ENCODE data around the gene DNLZ.

DNLZ gene

DNA sequence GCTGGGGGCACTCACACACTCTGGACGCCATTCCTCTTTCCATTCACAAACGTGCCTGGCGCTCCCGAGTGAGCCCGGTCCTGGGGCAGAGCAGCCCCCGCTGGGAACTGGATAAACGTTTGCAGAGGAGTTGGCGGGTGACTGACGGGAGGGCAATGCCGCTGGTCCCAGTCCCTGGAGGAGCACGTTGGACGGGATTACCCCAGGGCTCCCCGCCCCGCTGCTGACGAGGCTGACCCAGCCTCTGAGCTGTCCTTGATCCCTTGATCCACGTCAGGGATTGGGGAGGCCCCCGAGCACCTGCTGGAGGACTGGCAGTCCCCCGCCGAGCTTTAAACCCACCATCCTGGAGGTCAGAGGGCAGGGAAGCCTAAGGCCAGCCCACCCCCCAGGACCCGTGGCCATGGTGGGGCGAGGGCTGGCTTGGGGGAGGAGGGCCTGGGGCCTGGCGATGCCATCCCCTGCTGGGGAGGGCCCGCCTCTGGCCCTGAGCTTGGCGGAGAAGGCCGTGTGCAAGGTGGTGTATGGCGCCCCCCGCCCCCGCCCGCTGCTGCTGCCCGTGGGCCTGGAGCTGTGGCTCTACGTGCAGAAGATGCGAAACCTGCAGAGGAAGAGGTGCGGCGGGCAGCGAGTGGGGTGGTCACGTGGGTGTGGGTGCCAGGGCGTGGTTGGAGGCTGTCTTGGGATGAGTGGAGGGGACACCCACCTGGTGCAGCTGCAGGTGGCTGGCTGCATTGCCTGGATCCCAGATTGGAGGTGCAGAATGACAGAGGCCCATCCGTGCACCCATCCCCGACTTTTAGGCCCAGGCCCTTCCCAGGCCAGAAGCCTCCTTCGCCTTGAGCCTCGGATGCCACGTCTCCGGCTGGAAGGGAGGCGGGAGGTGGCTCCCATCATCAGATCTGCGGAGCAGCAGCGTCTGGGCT, 31.7 kb downstream of the DNLZ start:
- Histone ChIP-seq H3K9me3 (ENCODE audit: control insufficient read depth in 1 of 2, low read length in 2 of 2) (no peaks in the 10 kb centered on the region), H3K27me3 (ENCODE audit: low read depth, low read length) (no peaks in the 10 kb centered on the region), H3K36me3 (ENCODE audit: control insufficient read depth in 1 of 2, insufficient read depth in 2 of 2, low read length in 2 of 2) (peaks cover 0 to 26% of the 10 kb centered on the region in 2 donors), H3K4me1 (ENCODE audit: control insufficient read depth in 1 of 2, insufficient read depth in 2 of 2, low read length in 2 of 2) (peaks cover 0 to 18% of the 10 kb centered on the region in 2 donors), H3K4me3 (ENCODE audit: low read depth in 1 of 2, low read length in 2 of 2) (no peak overlapping the region), H3K27ac (ENCODE audit: low read length) (no peak overlapping the region)

DNA sequence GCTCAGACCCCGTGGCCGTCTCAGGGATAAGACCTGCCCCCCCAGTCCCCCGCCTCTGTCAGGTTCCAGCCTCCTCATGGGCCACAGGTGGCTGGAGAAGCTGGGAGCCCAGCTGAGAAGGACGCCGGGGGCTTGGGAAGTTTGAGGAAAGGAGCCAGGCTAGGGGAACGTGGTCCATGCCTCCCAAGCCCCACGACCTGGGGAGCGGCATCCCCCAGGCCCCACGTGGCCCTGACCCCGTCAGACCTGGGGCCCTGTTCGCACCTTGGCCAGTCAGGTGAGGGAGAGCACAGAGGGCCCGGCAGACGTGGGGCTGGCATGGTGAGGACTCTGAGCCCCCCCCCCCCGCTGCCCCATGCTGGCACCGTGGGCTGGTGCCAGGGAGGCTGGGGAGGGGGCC, 32.5 kb downstream of the DNLZ start:
- Histone ChIP-seq H3K4me3 (ENCODE audit: low read depth in 1 of 2, low read length in 2 of 2) (no peak overlapping the region), H3K36me3 (ENCODE audit: control insufficient read depth in 1 of 2, insufficient read depth in 2 of 2, low read length in 2 of 2) (peaks cover 0 to 18% of the 10 kb centered on the region in 2 donors), H3K27ac (ENCODE audit: low read length) (no peak overlapping the region), H3K9me3 (ENCODE audit: control insufficient read depth in 1 of 2, low read length in 2 of 2) (no peaks in the 10 kb centered on the region), H3K27me3 (ENCODE audit: low read depth, low read length) (no peaks in the 10 kb centered on the region), H3K4me1 (ENCODE audit: control insufficient read depth in 1 of 2, insufficient read depth in 2 of 2, low read length in 2 of 2) (peaks cover 0 to 26% of the 10 kb centered on the region in 2 donors)

DNA sequence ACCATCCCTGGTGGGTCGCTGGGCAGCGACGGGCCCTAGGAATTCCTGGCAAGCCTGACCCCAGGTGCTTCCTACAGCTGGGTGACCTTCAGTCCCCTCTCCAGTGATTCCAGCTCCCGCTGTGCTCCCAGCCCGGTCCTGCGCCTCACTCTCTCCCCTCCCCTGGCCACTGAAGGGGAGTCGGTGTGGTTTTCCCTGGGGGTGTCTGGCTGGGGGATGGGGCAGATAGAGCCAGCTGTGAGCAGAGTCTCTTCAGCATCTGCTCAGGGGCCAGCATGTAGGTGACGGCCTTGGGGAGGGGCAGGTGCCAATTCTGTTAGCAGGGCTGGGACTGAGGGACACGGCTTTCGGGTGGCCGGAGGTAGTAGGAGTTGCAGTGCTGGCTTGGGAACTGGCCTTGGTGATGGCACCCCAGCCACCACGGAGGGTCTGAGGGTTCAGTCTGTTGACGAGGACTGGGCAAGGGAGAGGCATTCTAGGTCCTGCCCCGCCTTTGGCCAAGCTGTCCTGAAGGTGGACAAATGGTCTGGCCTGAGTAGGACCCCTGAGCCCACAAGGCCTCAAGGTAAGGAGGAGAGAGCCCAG, 33.0 kb downstream of the DNLZ start:
- no peak overlapping the region for H3K27ac ChIP-seq (ENCODE audit: low read length)
- peaks cover 0 to 27% of the 10 kb centered on the region in 2 donors for H3K4me1 ChIP-seq (ENCODE audit: control insufficient read depth in 1 of 2, insufficient read depth in 2 of 2, low read length in 2 of 2)

DNA sequence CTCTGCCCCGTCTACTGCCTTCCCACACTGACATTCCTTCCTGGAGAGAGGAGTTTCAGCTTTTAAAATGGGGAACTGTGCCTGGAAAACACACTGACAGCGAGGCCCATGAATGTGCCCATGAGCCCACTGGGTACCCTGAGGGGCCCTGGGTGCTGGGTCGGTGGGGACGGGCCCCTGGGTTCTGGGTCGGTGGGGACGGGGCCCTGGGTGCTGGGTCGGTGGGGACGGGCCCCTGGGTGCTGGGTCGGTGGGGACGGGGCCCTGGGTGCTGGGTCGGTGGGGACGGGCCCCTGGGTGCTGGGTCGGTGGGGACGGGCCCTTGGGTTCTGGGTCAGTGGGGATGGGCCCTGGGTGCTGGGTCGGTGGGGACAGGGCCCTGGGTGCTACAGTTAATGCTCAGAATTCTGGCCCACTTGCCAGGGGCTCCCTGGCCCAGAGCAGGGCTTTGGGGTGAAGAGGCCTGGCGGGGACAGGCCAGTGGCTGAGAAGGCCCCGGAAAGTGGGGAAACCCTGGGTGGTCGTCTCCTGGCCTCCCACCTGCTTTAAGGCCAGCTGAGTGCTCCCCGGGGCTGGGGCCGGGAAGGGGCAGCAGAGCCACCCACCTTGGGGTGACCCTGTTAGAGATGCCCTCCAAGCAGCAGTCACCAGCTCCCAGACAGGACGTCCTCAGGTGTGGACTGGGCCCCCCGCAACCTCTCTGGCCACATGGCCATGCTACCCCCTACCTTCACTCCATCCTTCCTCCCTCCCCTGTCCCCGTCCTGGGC, 33.7 kb downstream of the DNLZ start:
- H3K27me3 ChIP-seq (ENCODE audit: low read depth, low read length), result no peaks in the 10 kb centered on the region
- no peak overlapping the region for H3K27ac ChIP-seq (ENCODE audit: low read length)
- H3K4me3 ChIP-seq (ENCODE audit: low read depth in 1 of 2, low read length in 2 of 2), result no peak overlapping the region
- peaks cover 0 to 27% of the 10 kb centered on the region in 2 donors for H3K4me1 ChIP-seq (ENCODE audit: control insufficient read depth in 1 of 2, insufficient read depth in 2 of 2, low read length in 2 of 2)
- peaks cover 0 to 7% of the 10 kb centered on the region in 2 donors for H3K36me3 ChIP-seq (ENCODE audit: control insufficient read depth in 1 of 2, insufficient read depth in 2 of 2, low read length in 2 of 2)
- H3K9me3 ChIP-seq (ENCODE audit: control insufficient read depth in 1 of 2, low read length in 2 of 2), result no peaks in the 10 kb centered on the region

More for the DNA sequence above, 33.0 kb downstream of the DNLZ start:
- H3K36me3 ChIP-seq (ENCODE audit: control insufficient read depth in 1 of 2, insufficient read depth in 2 of 2, low read length in 2 of 2), result peaks cover 0 to 13% of the 10 kb centered on the region in 2 donors
- no peaks in the 10 kb centered on the region for H3K9me3 ChIP-seq (ENCODE audit: control insufficient read depth in 1 of 2, low read length in 2 of 2)
- H3K4me3 ChIP-seq (ENCODE audit: low read depth in 1 of 2, low read length in 2 of 2), result no peak overlapping the region
- H3K27me3 ChIP-seq (ENCODE audit: low read depth, low read length), result no peaks in the 10 kb centered on the region

DNA sequence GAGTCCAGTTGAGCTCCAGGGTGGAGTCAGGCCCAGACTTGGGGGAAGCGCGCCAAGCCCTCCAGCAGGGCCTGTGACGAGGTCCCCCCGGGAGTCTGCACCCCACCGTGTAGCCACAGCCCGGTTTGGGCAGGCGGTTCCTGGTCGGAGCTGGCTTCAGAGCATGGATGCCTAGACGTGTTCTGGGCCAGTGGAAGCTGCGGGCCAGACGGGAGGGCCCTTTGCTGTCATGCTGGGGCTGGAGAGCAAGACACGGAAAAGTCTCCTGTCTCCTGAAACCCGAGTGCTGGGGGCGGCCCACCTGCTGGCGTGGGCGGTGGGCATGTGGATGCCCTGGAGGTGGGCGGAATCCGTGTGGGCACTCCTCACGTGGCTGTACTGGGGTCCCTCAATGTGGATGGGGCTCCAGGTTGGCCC, 34.3 kb downstream of the DNLZ start:
- Histone ChIP-seq H3K36me3 (ENCODE audit: control insufficient read depth in 1 of 2, insufficient read depth in 2 of 2, low read length in 2 of 2) (peaks cover 0 to under 1% of the 10 kb centered on the region in 2 donors), H3K9me3 (ENCODE audit: control insufficient read depth in 1 of 2, low read length in 2 of 2) (no peaks in the 10 kb centered on the region), H3K27ac (ENCODE audit: low read length) (no peak overlapping the region), H3K4me1 (ENCODE audit: control insufficient read depth in 1 of 2, insufficient read depth in 2 of 2, low read length in 2 of 2) (peaks cover 0 to 27% of the 10 kb centered on the region in 2 donors), H3K27me3 (ENCODE audit: low read depth, low read length) (no peaks in the 10 kb centered on the region), H3K4me3 (ENCODE audit: low read depth in 1 of 2, low read length in 2 of 2) (peak overlapping the region in 1 of 2 donors; percentile 70)

DNA sequence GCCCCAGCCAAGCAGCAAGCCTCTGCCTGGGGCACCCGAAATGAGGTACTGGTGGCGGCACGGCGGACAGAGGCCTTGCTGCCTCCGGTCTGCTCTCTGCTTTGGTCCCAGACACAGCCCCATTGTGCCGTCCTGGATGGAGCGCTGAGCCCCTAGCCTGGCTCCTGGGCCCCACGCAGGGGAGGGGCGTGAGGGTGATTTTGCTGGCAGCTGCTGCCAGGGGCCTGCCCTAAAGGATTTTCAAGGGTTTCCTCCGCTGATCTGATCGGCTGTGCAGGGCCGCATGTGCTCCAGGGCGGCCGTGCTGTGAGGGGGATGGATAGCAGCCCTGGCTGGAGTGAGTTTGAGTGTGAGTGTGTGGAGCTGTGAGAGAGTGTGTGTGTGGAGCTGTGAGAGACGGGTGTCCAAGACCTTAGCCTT, 34.9 kb downstream of the DNLZ start:
- Histone ChIP-seq H3K9me3 (ENCODE audit: control insufficient read depth in 1 of 2, low read length in 2 of 2) (no peaks in the 10 kb centered on the region), H3K4me1 (ENCODE audit: control insufficient read depth in 1 of 2, insufficient read depth in 2 of 2, low read length in 2 of 2) (peaks cover 0 to 27% of the 10 kb centered on the region in 2 donors), H3K36me3 (ENCODE audit: control insufficient read depth in 1 of 2, insufficient read depth in 2 of 2, low read length in 2 of 2) (no peaks in the 10 kb centered on the region), H3K27me3 (ENCODE audit: low read depth, low read length) (no peaks in the 10 kb centered on the region), H3K4me3 (ENCODE audit: low read depth in 1 of 2, low read length in 2 of 2) (peak overlapping the region; percentile 61 to 70), H3K27ac (ENCODE audit: low read length) (no peak overlapping the region)

DNA sequence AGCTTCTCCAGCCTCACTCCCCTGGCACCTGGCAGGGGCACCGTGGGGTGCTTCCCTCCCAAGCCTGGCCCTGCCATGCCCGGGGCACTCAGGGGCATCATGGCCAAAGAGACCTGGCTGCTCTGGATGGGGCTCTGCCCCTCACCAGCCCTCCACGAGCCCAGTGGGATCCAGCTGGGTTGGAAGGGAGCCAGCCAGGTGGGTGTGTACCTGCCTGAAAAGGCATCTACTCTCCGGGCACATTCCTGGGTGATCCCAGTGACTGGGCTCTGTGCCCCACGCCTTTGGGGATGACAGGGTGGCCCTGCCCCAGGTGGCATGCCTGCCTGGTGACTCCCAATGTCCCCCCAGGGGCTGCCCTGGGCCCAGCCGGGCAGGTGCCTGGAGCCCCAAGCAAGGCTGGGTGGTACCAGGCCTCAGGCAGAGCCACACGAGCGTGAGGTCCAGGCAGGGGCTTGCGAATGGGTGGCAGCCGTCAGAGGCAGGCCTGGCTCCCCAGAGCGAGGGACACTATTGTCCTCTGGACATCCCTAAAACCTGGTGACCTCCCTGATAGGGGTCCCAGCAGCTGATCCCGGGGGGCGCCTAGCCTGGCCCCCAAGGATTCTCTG, 35.4 kb downstream of the DNLZ start:
- Histone ChIP-seq H3K27me3 (ENCODE audit: low read depth, low read length) (no peaks in the 10 kb centered on the region), H3K27ac (ENCODE audit: low read length) (no peak overlapping the region), H3K36me3 (ENCODE audit: control insufficient read depth in 1 of 2, insufficient read depth in 2 of 2, low read length in 2 of 2) (no peaks in the 10 kb centered on the region), H3K9me3 (ENCODE audit: control insufficient read depth in 1 of 2, low read length in 2 of 2) (no peaks in the 10 kb centered on the region), H3K4me3 (ENCODE audit: low read depth in 1 of 2, low read length in 2 of 2) (peak overlapping the region; percentile 61 to 70), H3K4me1 (ENCODE audit: control insufficient read depth in 1 of 2, insufficient read depth in 2 of 2, low read length in 2 of 2) (peaks cover 0 to 27% of the 10 kb centered on the region in 2 donors)

DNA sequence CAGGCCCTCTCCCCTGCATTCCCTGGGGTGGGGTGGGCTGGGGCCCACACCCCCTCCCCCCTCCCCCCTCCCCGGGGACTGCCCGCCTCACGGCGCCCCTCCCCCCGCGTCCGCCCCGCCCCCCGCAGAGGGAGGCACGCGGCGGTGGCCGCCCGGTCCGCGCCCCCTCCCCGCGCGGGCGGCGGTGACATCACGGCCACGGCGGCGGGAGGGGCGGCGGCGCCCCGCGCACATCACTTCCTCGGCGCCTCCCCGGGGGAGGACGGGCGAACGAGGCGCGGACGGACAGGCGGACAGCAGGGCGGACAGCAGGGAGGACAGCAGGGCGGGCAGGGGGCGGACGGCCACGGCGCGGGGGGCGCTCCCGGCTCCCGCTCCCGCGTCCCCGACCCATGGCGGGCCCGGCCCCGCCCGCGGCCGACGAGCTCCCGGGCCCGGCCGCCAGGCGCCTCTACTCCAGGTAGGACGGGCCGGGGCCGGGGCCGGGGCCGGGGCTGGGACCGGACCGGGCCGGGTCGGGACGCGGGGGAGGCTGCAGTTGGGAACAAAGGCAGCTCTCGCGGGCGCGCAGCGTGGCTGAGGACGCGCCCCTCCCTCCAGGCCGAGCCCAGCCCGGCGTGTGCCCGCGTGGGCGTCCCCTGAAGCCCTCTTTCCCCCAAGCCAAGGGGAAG, 36.1 kb downstream of the DNLZ start, which contains the start of gene GPSM1:
Gene GPSM1 (plus strand): TSS at position 236 of the 671 bp plus-strand sequence. CDS start 157 bp downstream, at position 393.
- Histone ChIP-seq H3K4me3 (ENCODE audit: low read depth in 1 of 2, low read length in 2 of 2) (peak within 1 kb of the TSS; percentile 61 to 70), H3K4me1 (ENCODE audit: control insufficient read depth in 1 of 2, insufficient read depth in 2 of 2, low read length in 2 of 2) (peaks cover 0 to 27% of the 10 kb centered on the region in 2 donors), H3K27ac (ENCODE audit: low read length) (no peak within 1 kb of the TSS), H3K27me3 (ENCODE audit: low read depth, low read length) (no peaks in the 10 kb centered on the region), H3K9me3 (ENCODE audit: control insufficient read depth in 1 of 2, low read length in 2 of 2) (no peaks in the 10 kb centered on the region), H3K36me3 (ENCODE audit: control insufficient read depth in 1 of 2, insufficient read depth in 2 of 2, low read length in 2 of 2) (no peaks in the 10 kb centered on the region)

DNA sequence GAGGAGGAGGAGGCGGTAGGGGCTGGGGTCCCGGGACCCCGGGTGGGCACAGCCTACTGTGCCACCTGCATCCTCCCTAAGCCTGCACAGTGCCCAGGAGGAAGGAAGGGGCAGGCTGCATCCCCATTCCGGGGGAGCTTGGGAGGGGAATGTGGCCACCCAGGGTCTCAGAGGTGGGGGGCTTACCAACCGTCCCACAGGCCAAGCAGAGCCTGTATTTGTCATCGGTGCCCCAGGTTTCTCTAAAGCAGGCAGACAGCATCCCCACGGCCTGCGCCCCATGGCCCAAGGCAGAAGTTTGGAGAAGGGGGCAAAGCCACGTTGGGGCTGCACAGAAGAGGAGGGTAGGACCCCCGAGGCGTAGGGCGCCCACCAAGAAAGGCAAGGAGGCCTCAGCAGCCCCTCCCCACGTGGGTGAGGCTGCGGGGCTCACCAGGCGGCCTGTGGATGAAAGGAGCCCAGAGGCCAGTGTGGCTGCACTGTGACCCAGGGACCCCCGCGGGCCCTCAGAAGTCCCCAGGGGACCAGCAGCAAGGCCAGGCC, 36.7 kb downstream of the DNLZ start:
- Histone ChIP-seq H3K27ac (ENCODE audit: low read length) (no peak overlapping the region), H3K9me3 (ENCODE audit: control insufficient read depth in 1 of 2, low read length in 2 of 2) (no peaks in the 10 kb centered on the region), H3K36me3 (ENCODE audit: control insufficient read depth in 1 of 2, insufficient read depth in 2 of 2, low read length in 2 of 2) (no peaks in the 10 kb centered on the region), H3K27me3 (ENCODE audit: low read depth, low read length) (no peaks in the 10 kb centered on the region), H3K4me1 (ENCODE audit: control insufficient read depth in 1 of 2, insufficient read depth in 2 of 2, low read length in 2 of 2) (peaks cover 0 to 27% of the 10 kb centered on the region in 2 donors), H3K4me3 (ENCODE audit: low read depth in 1 of 2, low read length in 2 of 2) (peak overlapping the region in 1 of 2 donors; percentile 35)

DNA sequence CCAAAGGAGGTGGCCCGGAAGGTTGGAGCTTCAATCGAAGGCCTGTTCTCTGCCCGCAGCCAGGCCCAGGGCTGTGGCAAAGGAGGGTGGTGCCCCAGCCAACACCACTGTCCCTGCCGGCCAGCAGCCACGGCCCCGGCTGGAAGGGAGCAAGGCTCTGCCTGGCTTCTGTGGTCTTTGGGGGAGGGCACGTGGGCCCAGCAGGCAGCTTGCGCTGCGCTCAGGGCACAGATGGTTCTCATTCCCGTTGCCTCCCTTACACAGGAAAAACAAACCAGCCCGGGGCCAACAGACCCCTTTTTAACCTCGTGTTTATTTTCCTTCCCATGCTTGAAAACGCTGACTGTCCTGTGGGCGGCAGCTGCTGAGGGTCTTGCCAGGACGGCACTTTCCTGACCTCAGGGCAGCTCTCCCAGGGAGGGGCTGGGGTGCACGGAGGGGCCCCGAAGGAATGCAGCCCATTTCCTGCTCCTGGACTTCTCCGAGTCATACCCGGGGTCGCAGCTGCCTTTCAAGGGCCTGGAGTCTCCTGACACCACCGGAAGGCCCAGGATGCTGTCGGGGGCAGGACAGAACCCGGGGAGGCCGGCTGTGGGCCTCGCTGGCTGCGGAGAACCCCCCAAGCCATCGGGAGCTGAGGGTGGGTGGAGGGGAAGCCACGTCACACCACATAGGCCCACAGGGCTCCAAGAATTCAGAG, 37.3 kb downstream of the DNLZ start:
- H3K27me3 ChIP-seq (ENCODE audit: low read depth, low read length), result no peaks in the 10 kb centered on the region
- H3K27ac ChIP-seq (ENCODE audit: low read length), result no peak overlapping the region
- peaks cover 0 to 2% of the 10 kb centered on the region in 2 donors for H3K9me3 ChIP-seq (ENCODE audit: control insufficient read depth in 1 of 2, low read length in 2 of 2)
- no peaks in the 10 kb centered on the region for H3K36me3 ChIP-seq (ENCODE audit: control insufficient read depth in 1 of 2, insufficient read depth in 2 of 2, low read length in 2 of 2)
- H3K4me3 ChIP-seq (ENCODE audit: low read depth in 1 of 2, low read length in 2 of 2), result peak overlapping the region in 1 of 2 donors; percentile 9
- H3K4me1 ChIP-seq (ENCODE audit: control insufficient read depth in 1 of 2, insufficient read depth in 2 of 2, low read length in 2 of 2), result peaks cover 0 to 27% of the 10 kb centered on the region in 2 donors
